SK-N-SH (cell line): ENCODE measurements around the gene ANKRD9. TPM values are rescaled to one million over a fixed set of nuclear protein-coding genes. Genes with fewer than 3 reads are reported as not detected.

ENCODE experiments used
- CTCF ChIA-PET: fragments of 300-600, 350-600 bp; formaldehyde crosslinking; extraction: SDS; loops from one replicate; lab custom pipeline; 2021; lab: Yijun Ruan, JAX
- POLR2A ChIA-PET: fragments of 350-600 bp; sonication (Branson Sonifier 250); formaldehyde crosslinking; extraction: SDS; loops from one replicate; lab custom pipeline; 2020; ENCODE audit warnings: antibody characterized with exemption, inconsistent platforms; lab: Yijun Ruan, JAX
- DNase-seq: peaks from one replicate; pipeline ENCODE4 v3.0.0; 2012
- H2AFZ ChIP-seq: fragments of 200-600 bp; sonication (generic); 2 replicates; pipeline ENCODE4 v1.8.1; 2016; ENCODE audit warnings: antibody characterized with exemption, mild to moderate bottlenecking, low read depth
- H3F3A ChIP-seq: fragments of 200-600 bp; sonication (generic); replicated peaks from 2 replicates; pipeline ENCODE3; 2016; ENCODE audit warnings: antibody characterized with exemption, mild to moderate bottlenecking; ENCODE audit not compliant: insufficient read depth
- H3K27ac ChIP-seq, 2 experiments: fragments of 200-500 bp in 1 of 2; fragments of 200-600 bp in 1 of 2; sonication (Bioruptor generic) in 1 of 2; sonication (generic), shearing (Covaris generic) in 1 of 2; 2 replicates each; pipeline versions ENCODE4 v1.5.1 to v1.6.1; 2014 to 2016; ENCODE audit warnings: low read depth in 2 of 2, inconsistent platforms in 1 of 2, low read length in 1 of 2, mild to moderate bottlenecking in 1 of 2, mixed read lengths in 1 of 2
- H3K27me3 ChIP-seq: fragments of 200-600 bp; sonication (generic), shearing (Covaris generic); 2 replicates; pipeline ENCODE4 v1.6.1; 2016; ENCODE audit warnings: mixed run types; ENCODE audit not compliant: insufficient read depth
- H3K36me3 ChIP-seq, 2 experiments: fragments of 200-500 bp in 1 of 2; fragments of 200-600 bp in 1 of 2; sonication (Bioruptor generic) in 1 of 2; sonication (generic) in 1 of 2; replicated peaks in 1 of 2; 2 replicates each; pipeline versions ENCODE3 to v1.5.1; 2014 to 2016; ENCODE audit warnings: low read length in 1 of 2, mild to moderate bottlenecking in 1 of 2; ENCODE audit not compliant: insufficient read depth in 2 of 2, control insufficient read depth in 1 of 2
- H3K4me1 ChIP-seq, 2 experiments: fragments of 200-500 bp in 1 of 2; fragments of 200-600 bp in 1 of 2; sonication (Bioruptor generic) in 1 of 2; sonication (generic), shearing (Covaris generic) in 1 of 2; 2 replicates each; pipeline versions ENCODE4 v1.5.1 to v1.6.1; 2014 to 2016; ENCODE audit warnings: low read depth in 1 of 2, low read length in 1 of 2, mixed run types in 1 of 2; ENCODE audit not compliant: insufficient read depth in 2 of 2, control insufficient read depth in 1 of 2
- H3K4me2 ChIP-seq: fragments of 200-600 bp; sonication (generic), shearing (Covaris generic); 2 replicates; pipeline ENCODE4 v1.6.1; 2017; ENCODE audit warnings: mixed run types
- H3K4me3 ChIP-seq, 2 experiments: fragments of 200-500 bp in 1 of 2; fragments of 200-600 bp in 1 of 2; sonication (Bioruptor generic) in 1 of 2; sonication (generic), shearing (Covaris generic) in 1 of 2; 2 replicates each; pipeline versions ENCODE4 v1.5.1 to v1.8.1; 2014 to 2016; ENCODE audit warnings: low read depth in 2 of 2, inconsistent platforms in 1 of 2, low read length in 1 of 2, mild to moderate bottlenecking in 1 of 2, mixed read lengths in 1 of 2, moderate library complexity in 1 of 2
- H3K79me2 ChIP-seq: fragments of 200-600 bp; sonication (generic); 2 replicates; pipeline ENCODE4 v1.8.1; 2017; ENCODE audit warnings: mild to moderate bottlenecking; ENCODE audit not compliant: insufficient read depth
- H3K9ac ChIP-seq: fragments of 200-600 bp; sonication (generic); 2 replicates; pipeline ENCODE4 v1.6.1; 2017; ENCODE audit warnings: mixed run types
- H3K9me2 ChIP-seq: fragments of 200-600 bp; sonication (generic); 2 replicates; pipeline ENCODE4 v1.6.1; 2017; ENCODE audit warnings: mixed run types
- H3K9me3 ChIP-seq: fragments of 200-600 bp; sonication (generic); 2 replicates; pipeline ENCODE4 v1.6.1; 2017; ENCODE audit warnings: mixed run types, mild to moderate bottlenecking, moderate library complexity
- H4K20me1 ChIP-seq: fragments of 200-600 bp; sonication (generic); 2 replicates; pipeline ENCODE4 v1.6.1; 2017; ENCODE audit warnings: mild to moderate bottlenecking, mixed run types; ENCODE audit not compliant: insufficient read depth
- GATA2 ChIP-seq: sonication (generic); formaldehyde crosslinking; IDR thresholded peaks from 2 replicates; pipeline ENCODE4 v1.5.0; 2020; ENCODE audit warnings: mild to moderate bottlenecking, missing genetic modification reagents
- MXI1 ChIP-seq: IDR thresholded peaks from 2 replicates; pipeline ENCODE4 v1.6.1; 2012; ENCODE audit warnings: mild to moderate bottlenecking, low read depth, low read length, improper control_type of control experiment
- NFIC ChIP-seq: IDR thresholded peaks from 2 replicates; pipeline ENCODE4 v1.4.0; 2012; ENCODE audit warnings: borderline replicate concordance
- NRF1 ChIP-seq: IDR thresholded peaks from 2 replicates; pipeline ENCODE4 v1.6.1; 2012; ENCODE audit warnings: low read depth, mild to moderate bottlenecking, low read length
- POLR2AphosphoS5 ChIP-seq: IDR thresholded peaks from 2 replicates; pipeline ENCODE4 v1.6.1; 2012; ENCODE audit warnings: low read depth, low read length
- RFX5 ChIP-seq: IDR thresholded peaks from 2 replicates; pipeline ENCODE4 v1.6.1; 2012; ENCODE audit warnings: mild to moderate bottlenecking, improper control_type of control experiment, low read length
- WGBS: methylation state at CpG from one replicate; pipeline ENCODE4 v1.1.6; 2017; ENCODE audit warnings: low lambda C conversion rate; 5-methylcytosine and 5-hydroxymethylcytosine counted together
- polyA plus RNA-seq, 3 experiments: library from polyadenylated mRNA; depleted of rRNA; stranded (reverse); fragments of >200 nt; gene quantifications; 2 replicates each; pipeline ENCODE4 v1.2.3, GENCODE V29; 2012
- TF ChIP-seq, protein P1 (sequence below): fragments of 150-350 bp; IDR thresholded peaks from 2 replicates; pipeline ENCODE4 v1.6.1; 2016; ENCODE audit warnings: mild to moderate bottlenecking, low read depth, low read length
- TF ChIP-seq, protein P2 (sequence below): IDR thresholded peaks from 2 replicates; pipeline ENCODE4 v1.4.0; 2012; ENCODE audit warnings: low read depth
- TF ChIP-seq, protein P3 (sequence below): IDR thresholded peaks from 2 replicates; pipeline ENCODE4 v1.6.1; 2012; ENCODE audit warnings: mild to moderate bottlenecking, low read depth, low read length, moderate library complexity

Gene ANKRD9
- polyA plus RNA-seq, 1 of the 3 experiments (the other 2 are of a cell fraction): 21.3 TPM

DNA sequence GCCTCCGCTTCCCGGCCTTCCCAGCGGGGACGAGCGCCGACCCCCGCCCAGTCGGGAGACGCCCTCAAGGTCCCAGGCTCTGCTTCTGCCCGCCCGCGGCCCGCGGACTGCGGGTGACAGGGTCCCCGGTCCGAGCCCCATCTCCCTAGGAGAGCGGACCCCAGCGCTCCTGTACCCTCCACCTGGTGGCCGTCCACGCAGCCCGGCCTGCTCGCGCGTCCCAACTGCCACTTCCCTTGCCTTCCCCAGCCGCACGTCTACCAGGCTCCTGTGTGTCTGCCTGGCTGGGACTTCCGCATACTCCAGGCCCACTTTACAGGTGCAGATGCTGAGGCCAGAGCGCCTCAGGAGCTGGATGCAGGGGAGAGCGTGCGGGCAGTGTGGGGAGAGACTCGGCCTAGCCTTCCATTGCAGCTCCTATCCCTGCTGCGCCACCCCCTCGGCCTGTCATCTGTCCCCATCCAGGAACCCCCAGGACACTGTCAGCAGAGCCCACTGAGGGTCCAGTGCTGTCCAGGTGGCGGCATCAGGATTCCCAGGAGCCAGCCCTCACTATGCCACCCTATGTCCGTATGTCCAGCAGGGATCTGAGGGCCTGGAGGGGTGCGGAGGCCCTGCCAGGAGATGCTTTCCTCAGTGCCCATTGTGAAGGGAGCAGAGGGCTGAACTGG lies 8.0 kb upstream of the ANKRD9 start:
- Histone ChIP-seq H3K27ac (no peak overlapping the region), H3K36me3 (no peaks in the 10 kb centered on the region), H3K4me1 (peaks cover 0 to 4% of the 10 kb centered on the region in 2 experiments; a peak in 1 of 4 replicates), H3K9me3 (no peaks in the 10 kb centered on the region), H3K4me3 (peak overlapping the region; percentile 63 to 66), H3K4me2 (peak overlapping the region; percentile 93), H3K9me2 (no peaks in the 10 kb centered on the region), H3F3A (peaks cover 3% of the 10 kb centered on the region), H3K27me3 (no peaks in the 10 kb centered on the region), H2AFZ (peak overlapping the region; percentile 86), H4K20me1 (no peaks in the 10 kb centered on the region), H3K79me2 (no peaks in the 10 kb centered on the region), H3K9ac (peak overlapping the region; percentile 68)
- no peak for DNase-seq
- CTCF ChIA-PET: interaction anchor here (0.7 to 2.4 kb wide), 8 partner anchors 9 to 153 kb away, joined by 3 to 30 read pairs (median 4); no protein-coding TSS in a partner anchor
- TF ChIP-seq POLR2AphosphoS5 (no peak), NFIC (no peak), RFX5 (no peak), GATA2 (CRISPR knock-in tag) (no peak), MXI1 (no peak), NRF1 (no peak)
- TF ChIP-seq, protein P1, sequence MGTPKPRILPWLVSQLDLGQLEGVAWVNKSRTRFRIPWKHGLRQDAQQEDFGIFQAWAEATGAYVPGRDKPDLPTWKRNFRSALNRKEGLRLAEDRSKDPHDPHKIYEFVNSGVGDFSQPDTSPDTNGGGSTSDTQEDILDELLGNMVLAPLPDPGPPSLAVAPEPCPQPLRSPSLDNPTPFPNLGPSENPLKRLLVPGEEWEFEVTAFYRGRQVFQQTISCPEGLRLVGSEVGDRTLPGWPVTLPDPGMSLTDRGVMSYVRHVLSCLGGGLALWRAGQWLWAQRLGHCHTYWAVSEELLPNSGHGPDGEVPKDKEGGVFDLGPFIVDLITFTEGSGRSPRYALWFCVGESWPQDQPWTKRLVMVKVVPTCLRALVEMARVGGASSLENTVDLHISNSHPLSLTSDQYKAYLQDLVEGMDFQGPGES: no peak
- TF ChIP-seq, protein P2, sequence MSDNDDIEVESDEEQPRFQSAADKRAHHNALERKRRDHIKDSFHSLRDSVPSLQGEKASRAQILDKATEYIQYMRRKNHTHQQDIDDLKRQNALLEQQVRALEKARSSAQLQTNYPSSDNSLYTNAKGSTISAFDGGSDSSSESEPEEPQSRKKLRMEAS: no peak
- TF ChIP-seq, protein P3, sequence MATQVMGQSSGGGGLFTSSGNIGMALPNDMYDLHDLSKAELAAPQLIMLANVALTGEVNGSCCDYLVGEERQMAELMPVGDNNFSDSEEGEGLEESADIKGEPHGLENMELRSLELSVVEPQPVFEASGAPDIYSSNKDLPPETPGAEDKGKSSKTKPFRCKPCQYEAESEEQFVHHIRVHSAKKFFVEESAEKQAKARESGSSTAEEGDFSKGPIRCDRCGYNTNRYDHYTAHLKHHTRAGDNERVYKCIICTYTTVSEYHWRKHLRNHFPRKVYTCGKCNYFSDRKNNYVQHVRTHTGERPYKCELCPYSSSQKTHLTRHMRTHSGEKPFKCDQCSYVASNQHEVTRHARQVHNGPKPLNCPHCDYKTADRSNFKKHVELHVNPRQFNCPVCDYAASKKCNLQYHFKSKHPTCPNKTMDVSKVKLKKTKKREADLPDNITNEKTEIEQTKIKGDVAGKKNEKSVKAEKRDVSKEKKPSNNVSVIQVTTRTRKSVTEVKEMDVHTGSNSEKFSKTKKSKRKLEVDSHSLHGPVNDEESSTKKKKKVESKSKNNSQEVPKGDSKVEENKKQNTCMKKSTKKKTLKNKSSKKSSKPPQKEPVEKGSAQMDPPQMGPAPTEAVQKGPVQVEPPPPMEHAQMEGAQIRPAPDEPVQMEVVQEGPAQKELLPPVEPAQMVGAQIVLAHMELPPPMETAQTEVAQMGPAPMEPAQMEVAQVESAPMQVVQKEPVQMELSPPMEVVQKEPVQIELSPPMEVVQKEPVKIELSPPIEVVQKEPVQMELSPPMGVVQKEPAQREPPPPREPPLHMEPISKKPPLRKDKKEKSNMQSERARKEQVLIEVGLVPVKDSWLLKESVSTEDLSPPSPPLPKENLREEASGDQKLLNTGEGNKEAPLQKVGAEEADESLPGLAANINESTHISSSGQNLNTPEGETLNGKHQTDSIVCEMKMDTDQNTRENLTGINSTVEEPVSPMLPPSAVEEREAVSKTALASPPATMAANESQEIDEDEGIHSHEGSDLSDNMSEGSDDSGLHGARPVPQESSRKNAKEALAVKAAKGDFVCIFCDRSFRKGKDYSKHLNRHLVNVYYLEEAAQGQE: no peak
- POLR2A ChIA-PET: no interaction called here
- WGBS: 94% methylated on average over 5 of the region's 37 CpGs
